ENCODE data around the gene C4orf50.

DNA sequence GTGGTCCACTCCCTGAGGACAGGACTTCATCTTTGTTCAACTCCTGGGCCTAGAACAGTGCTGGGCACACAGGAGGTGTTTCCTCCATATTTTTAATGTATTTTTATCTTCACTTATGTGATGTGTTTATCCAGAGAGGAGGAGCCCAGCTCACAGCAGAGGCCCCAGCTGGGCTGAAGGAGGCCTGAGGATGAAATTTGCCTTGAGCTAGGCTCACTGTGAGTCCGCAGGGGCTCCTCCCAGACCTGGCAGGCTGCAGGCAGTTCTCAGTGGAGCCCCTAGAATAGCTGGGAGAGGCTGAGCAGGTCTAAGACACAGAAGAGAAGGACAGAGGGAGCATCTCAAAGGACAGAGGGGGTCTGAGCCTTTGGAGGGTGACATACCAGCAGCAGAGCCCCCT lies 26.8 kb downstream of the C4orf50 start:
- TF ChIP-seq POLR2A (IDR thresholded peaks at IDR 0.05) (no peak), POLR2AphosphoS5 (IDR thresholded peaks at IDR 0.05; ENCODE audit: insufficient read depth in 1 of 2, low read depth in 1 of 2) (no peak)

Data from vagina (tissue), 2 donors.